Right atrium auricular region (tissue), 2 donors: ENCODE results near the gene SUMO1. TPM values are rescaled to one million over a fixed set of nuclear protein-coding genes. Genes with fewer than 3 reads are reported as not detected.
"Not testable (repeated sequence)": the region's sequence is repeated elsewhere in the genome, so short reads cannot be mapped to it uniquely, and the experiment has no call there.

Experiments used
- DNase-seq: peaks from one replicate; pipeline ENCODE4 v3.0.0-alpha.2; 2019; ENCODE audit warnings: low spot score
- H3K27ac ChIP-seq, 2 donors: fragments of 200-600 bp; sonication (generic); 1 replicate in 1 of 2; 2 replicates in 1 of 2; pipeline ENCODE4 v1.5.1; 2016 to 2019
- H3K27me3 ChIP-seq, 2 donors: fragments of 200-600 bp; sonication (generic); one replicate each; pipeline versions ENCODE4 v1.5.1 to v1.6.0; 2017 to 2019
- H3K36me3 ChIP-seq: fragments of 200-600 bp; sonication (generic); one replicate; pipeline ENCODE4 v1.5.1; 2016
- H3K4me1 ChIP-seq, 2 donors: fragments of 200-600 bp; sonication (generic); one replicate each; pipeline versions ENCODE4 v1.5.1 to v1.6.0; 2017 to 2019
- H3K4me3 ChIP-seq, 2 donors: fragments of 200-600 bp; sonication (generic); 1 replicate in 1 of 2; 2 replicates in 1 of 2; pipeline ENCODE4 v1.5.1; 2017 to 2019; ENCODE audit warnings: mild to moderate bottlenecking in 1 of 2, moderate library complexity in 1 of 2
- H3K9me3 ChIP-seq, 2 donors: fragments of 200-600 bp; sonication (generic); one replicate each; pipeline ENCODE4 v1.5.1; 2019
- total RNA-seq, 2 donors: library from RNA; depleted of rRNA; stranded (reverse); fragments of >200 nt; gene quantifications; one replicate each; pipeline ENCODE4 v1.1.0, GENCODE V29; 2016
- TF ChIP-seq, protein P1 (sequence below), 2 donors: fragments of 200-600 bp; sonication (generic); IDR thresholded peaks; one replicate each; pipeline ENCODE4 v1.5.1; 2019; ENCODE audit warnings: antibody characterized with exemption in 2 of 2

SUMO1 gene
- total RNA-seq, 2 donors from 2014 or later, result 42.9 to 53.2 TPM

DNA sequence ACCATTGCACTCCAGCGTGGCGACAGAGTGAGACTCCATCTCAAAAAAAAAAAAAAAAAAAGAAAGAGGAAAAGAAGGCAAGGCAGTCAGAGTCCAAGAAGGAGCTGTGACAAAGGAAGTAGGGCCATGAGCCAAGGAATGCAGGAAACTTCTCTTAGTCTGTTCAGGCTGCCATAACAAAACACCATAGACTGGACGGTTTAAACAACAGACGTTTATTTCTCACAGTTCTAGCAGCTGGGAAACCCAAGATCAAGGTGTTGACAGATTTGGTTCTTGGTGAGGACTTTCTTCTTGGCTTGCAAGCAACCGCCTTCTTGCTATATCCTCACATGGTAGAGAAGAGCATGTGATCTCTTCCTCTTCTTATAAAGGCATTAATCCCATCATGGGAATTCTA lies 13.1 kb upstream of the SUMO1 start:
- Histone ChIP-seq H3K4me3 (no peak overlapping the region), H3K27ac (no peak overlapping the region), H3K4me1 (no peaks in the 10 kb centered on the region), H3K9me3 (no peaks in the 10 kb centered on the region), H3K27me3 (no peaks in the 10 kb centered on the region), H3K36me3 (no peaks in the 10 kb centered on the region)
- DNase-seq, result no peak
- TF ChIP-seq, protein P1, sequence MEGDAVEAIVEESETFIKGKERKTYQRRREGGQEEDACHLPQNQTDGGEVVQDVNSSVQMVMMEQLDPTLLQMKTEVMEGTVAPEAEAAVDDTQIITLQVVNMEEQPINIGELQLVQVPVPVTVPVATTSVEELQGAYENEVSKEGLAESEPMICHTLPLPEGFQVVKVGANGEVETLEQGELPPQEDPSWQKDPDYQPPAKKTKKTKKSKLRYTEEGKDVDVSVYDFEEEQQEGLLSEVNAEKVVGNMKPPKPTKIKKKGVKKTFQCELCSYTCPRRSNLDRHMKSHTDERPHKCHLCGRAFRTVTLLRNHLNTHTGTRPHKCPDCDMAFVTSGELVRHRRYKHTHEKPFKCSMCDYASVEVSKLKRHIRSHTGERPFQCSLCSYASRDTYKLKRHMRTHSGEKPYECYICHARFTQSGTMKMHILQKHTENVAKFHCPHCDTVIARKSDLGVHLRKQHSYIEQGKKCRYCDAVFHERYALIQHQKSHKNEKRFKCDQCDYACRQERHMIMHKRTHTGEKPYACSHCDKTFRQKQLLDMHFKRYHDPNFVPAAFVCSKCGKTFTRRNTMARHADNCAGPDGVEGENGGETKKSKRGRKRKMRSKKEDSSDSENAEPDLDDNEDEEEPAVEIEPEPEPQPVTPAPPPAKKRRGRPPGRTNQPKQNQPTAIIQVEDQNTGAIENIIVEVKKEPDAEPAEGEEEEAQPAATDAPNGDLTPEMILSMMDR (IDR thresholded peaks at IDR 0.05), result no peak

DNA sequence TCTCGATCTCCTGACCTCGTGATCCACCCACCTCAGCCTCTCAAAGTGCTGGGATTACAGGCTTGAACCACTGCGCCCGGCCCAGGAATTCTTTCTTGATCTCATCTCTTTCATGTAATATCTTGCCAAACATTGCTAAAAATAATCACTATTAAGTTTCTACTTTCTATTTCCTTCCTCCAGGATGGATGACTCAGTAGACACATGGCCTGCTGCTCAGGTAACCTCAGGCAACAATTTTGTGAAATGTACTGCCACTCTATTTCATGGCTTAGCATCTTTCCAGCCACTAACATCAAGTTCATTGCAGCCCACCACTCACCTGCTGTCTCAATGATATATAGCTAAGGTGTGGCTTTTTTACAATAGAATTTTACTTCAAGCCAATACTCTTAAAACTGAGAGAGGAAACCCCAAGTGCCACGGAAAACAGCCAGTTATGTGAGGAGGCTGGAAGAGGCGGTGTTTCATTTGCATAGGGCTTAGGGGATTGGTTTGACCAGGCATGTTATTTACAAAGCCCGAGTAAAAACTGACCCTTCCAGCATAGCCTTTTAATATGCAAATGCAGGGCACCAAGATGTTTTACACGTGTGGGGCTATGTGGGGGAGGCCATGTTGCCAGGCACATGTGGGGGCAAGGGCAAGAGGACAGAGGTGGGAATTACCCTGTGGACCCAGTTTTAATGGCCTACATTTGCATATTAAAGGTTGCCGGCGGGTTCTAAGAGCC lies 11.3 kb upstream of the SUMO1 start:
- TF ChIP-seq, protein P1 (IDR thresholded peaks at IDR 0.05), result no peak

DNA sequence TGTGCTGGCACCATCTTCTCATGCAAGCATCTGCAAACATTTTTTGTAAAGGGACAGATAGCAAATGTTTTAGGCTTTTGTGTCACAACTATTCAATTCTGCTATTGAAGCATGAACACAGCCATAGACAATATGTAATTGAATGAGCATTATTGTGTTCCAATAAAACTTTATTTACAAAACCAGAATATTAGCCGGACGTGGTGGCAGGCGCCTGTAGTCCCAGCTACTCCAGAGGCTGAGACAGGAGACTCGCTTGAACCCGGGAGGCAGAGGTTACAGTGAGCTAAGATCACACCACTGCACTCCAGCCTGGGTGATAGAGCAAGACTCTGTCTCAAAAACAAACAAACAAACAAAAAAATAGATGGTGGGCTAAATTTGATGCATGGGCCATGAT lies 9.3 kb upstream of the SUMO1 start:
- H3K9me3 ChIP-seq, H3K36me3 ChIP-seq, H3K4me1 ChIP-seq, H3K4me3 ChIP-seq, H3K27me3 ChIP-seq, DNase-seq, H3K27ac ChIP-seq: not testable (repeated sequence)

More for the DNA sequence above, 11.3 kb upstream of the SUMO1 start:
- H3K9me3 ChIP-seq, result no peaks in the 10 kb centered on the region
- H3K27ac ChIP-seq, result no peak overlapping the region
- H3K4me1 ChIP-seq, result no peaks in the 10 kb centered on the region
- no peaks in the 10 kb centered on the region for H3K36me3 ChIP-seq
- no peak overlapping the region for H3K4me3 ChIP-seq
- no peak for DNase-seq
- no peaks in the 10 kb centered on the region for H3K27me3 ChIP-seq

DNA sequence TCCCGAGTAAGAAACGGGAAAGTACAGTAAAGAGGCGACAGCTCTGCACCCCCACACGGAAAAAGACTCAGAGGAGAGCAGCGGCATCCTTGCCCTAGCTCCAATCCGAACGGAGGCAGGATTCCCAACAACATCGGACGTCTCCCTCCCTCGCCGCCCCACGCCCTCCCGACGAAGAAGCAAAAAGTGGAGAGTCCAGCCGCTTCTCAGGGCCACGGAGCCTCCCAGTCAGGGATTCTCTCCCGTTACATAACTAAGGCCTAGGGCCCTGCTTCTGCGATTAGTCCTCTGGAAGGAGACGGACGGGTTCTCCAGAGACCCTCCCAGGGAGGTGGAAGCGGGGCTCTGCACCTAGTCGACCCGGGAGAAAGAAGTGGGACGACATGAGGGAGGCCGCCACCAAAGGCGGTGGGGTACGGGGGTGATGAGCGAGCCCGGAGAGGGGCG lies 587 bp downstream of the SUMO1 start:
- Histone ChIP-seq H3K36me3 (no peaks in the 10 kb centered on the region), H3K4me1 (peaks cover 0 to 27% of the 10 kb centered on the region in 2 donors), H3K4me3 (peak overlapping the region; percentile 80 to 96), H3K27ac (peak overlapping the region; percentile 88 to 95), H3K27me3 (no peaks in the 10 kb centered on the region), H3K9me3 (no peaks in the 10 kb centered on the region)
- TF ChIP-seq, protein P1 (IDR thresholded peaks at IDR 0.05), result no peak
- no peak for DNase-seq

DNA sequence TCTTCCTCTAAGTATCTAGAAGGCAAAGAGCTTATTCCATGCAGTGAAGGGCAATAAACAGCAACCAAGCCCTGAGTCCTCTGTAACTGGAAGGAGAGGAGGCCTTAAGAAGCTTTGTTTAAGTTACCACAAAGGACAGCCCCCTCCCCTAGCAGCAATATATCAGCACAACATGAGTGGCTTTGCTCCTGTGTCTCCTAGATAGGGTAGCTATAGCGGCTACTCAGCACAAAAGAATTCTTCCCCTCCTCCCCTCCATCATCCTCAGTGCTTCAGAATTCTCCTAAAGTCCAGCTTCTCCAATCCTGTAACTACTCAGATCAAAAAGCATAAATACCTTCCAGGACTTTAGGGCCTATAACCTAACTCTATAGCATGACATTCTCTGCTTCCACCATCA lies 16.5 kb downstream of the SUMO1 start:
- Histone ChIP-seq H3K4me3 (no peak overlapping the region), H3K27ac (no peak overlapping the region), H3K9me3 (no peaks in the 10 kb centered on the region)

DNA sequence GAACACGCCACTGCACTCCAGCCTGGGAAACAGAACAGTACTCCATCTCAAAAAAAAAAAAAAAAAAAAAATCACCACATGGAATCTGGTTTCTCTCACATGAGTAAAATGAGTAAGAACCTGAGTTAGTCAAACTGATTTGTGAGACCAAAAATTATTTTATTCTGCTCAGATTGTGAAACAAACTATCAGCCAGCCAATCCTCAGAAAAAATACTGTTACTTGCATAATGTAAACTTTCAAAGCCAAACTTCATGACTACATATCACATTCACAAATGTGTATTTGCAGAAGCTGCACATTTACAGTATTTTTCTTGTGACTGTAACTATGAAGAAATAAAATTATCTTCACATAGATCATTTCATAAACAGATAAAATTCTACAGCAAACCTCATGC lies 23.2 kb downstream of the SUMO1 start:
- H3K36me3 ChIP-seq, result peaks cover 40% of the 10 kb centered on the region

More for the DNA sequence above, 16.5 kb downstream of the SUMO1 start:
- Histone ChIP-seq H3K4me1 (no peaks in the 10 kb centered on the region), H3K36me3 (peaks cover 29% of the 10 kb centered on the region), H3K27me3 (no peaks in the 10 kb centered on the region)
- DNase-seq, result no peak
- TF ChIP-seq, protein P1 (IDR thresholded peaks at IDR 0.05), result no peak

More for the DNA sequence above, 23.2 kb downstream of the SUMO1 start:
- H3K4me3 ChIP-seq, result no peak overlapping the region
- no peaks in the 10 kb centered on the region for H3K4me1 ChIP-seq
- TF ChIP-seq, protein P1 (IDR thresholded peaks at IDR 0.05), result no peak
- no peaks in the 10 kb centered on the region for H3K9me3 ChIP-seq
- no peak overlapping the region for H3K27ac ChIP-seq
- no peak for DNase-seq
- H3K27me3 ChIP-seq, result no peaks in the 10 kb centered on the region
